ENCODE data around the gene SLC2A9. TPM values are rescaled to one million over a fixed set of nuclear protein-coding genes. Genes with fewer than 3 reads are reported as not detected.

SLC2A9 gene
- total RNA-seq, 1 donor from 2014 or later: 0.72 TPM

GRCh38 chr4:9820343-9820742 lies 201.0 kb downstream of the SLC2A9 start:
- Mint-ChIP-seq H3K4me1 (ENCODE audit: low read depth) (no peaks in the 10 kb centered on the region), H3K27me3 (ENCODE audit: low read depth) (peaks cover 5% of the 10 kb centered on the region), H3K36me3 (ENCODE audit: low read depth) (no peaks in the 10 kb centered on the region), H3K9me3 (ENCODE audit: low read depth) (peaks cover 11% of the 10 kb centered on the region), H3K4me3 (ENCODE audit: unreplicated experiment) (no peak overlapping the region), H3K27ac (ENCODE audit: unreplicated experiment) (no peak overlapping the region)
- no peak for DNase-seq (ENCODE audit: low spot score)
- TF ChIP-seq, protein P1, sequence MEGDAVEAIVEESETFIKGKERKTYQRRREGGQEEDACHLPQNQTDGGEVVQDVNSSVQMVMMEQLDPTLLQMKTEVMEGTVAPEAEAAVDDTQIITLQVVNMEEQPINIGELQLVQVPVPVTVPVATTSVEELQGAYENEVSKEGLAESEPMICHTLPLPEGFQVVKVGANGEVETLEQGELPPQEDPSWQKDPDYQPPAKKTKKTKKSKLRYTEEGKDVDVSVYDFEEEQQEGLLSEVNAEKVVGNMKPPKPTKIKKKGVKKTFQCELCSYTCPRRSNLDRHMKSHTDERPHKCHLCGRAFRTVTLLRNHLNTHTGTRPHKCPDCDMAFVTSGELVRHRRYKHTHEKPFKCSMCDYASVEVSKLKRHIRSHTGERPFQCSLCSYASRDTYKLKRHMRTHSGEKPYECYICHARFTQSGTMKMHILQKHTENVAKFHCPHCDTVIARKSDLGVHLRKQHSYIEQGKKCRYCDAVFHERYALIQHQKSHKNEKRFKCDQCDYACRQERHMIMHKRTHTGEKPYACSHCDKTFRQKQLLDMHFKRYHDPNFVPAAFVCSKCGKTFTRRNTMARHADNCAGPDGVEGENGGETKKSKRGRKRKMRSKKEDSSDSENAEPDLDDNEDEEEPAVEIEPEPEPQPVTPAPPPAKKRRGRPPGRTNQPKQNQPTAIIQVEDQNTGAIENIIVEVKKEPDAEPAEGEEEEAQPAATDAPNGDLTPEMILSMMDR (IDR thresholded peaks at IDR 0.05): no peak

- H3K9me3 Mint-ChIP-seq (ENCODE audit: low read depth): peaks cover 11% of the 10 kb centered on the region
These were observed 205.0 kb downstream of the SLC2A9 start for GRCh38 chr4:9816285-9816684.

GRCh38 chr4:9812501-9813340 lies 208.6 kb downstream of the SLC2A9 start:
- no peaks in the 10 kb centered on the region for H3K4me1 Mint-ChIP-seq (ENCODE audit: low read depth)
- no peak overlapping the region for H3K4me3 Mint-ChIP-seq (ENCODE audit: unreplicated experiment)
- TF ChIP-seq, protein P1 (IDR thresholded peaks at IDR 0.05): no peak
- DNase-seq (ENCODE audit: low spot score): no peak
- peaks cover 3% of the 10 kb centered on the region for H3K9me3 Mint-ChIP-seq (ENCODE audit: low read depth)
- no peak overlapping the region for H3K27ac Mint-ChIP-seq (ENCODE audit: unreplicated experiment)
- H3K27me3 Mint-ChIP-seq (ENCODE audit: low read depth): no peaks in the 10 kb centered on the region
- H3K36me3 Mint-ChIP-seq (ENCODE audit: low read depth): no peaks in the 10 kb centered on the region

More at GRCh38 chr4:9816285-9816684, 205.0 kb downstream of the SLC2A9 start:
- Mint-ChIP-seq H3K27ac (ENCODE audit: unreplicated experiment) (no peak overlapping the region), H3K4me3 (ENCODE audit: unreplicated experiment) (no peak overlapping the region), H3K4me1 (ENCODE audit: low read depth) (no peaks in the 10 kb centered on the region), H3K36me3 (ENCODE audit: low read depth) (no peaks in the 10 kb centered on the region), H3K27me3 (ENCODE audit: low read depth) (peaks cover 1% of the 10 kb centered on the region)
- TF ChIP-seq, protein P1 (IDR thresholded peaks at IDR 0.05): no peak
- no peak for DNase-seq (ENCODE audit: low spot score)

GRCh38 chr4:9811806-9812205 lies 209.5 kb downstream of the SLC2A9 start:
- no peak for DNase-seq (ENCODE audit: low spot score)
- Mint-ChIP-seq H3K27ac (ENCODE audit: unreplicated experiment) (no peak overlapping the region), H3K4me1 (ENCODE audit: low read depth) (no peaks in the 10 kb centered on the region), H3K9me3 (ENCODE audit: low read depth) (no peaks in the 10 kb centered on the region), H3K27me3 (ENCODE audit: low read depth) (peaks cover 5% of the 10 kb centered on the region), H3K36me3 (ENCODE audit: low read depth) (no peaks in the 10 kb centered on the region), H3K4me3 (ENCODE audit: unreplicated experiment) (no peak overlapping the region)
- TF ChIP-seq, protein P1 (IDR thresholded peaks at IDR 0.05): no peak

DNA sequence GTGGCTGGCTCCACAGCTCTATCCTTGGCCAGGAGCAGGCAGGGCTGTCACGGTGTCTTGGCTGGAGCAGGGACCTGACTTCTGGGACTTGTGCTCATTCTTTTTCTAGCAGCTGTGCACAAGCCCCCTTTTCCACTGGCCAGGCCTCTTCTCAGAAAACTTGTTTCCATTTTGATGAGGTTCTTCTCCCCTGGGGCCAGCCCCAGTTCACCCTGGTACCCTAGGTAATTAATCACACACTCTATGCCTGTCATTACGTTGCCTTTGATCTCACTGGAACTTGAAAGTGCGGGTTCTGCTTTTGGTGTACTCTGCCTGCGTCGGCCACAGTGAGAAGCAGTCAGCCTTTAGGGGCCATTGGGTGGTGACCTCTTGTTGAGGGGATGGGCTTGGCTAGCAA lies 213.2 kb downstream of the SLC2A9 start:
- Mint-ChIP-seq H3K27ac (ENCODE audit: unreplicated experiment) (no peak overlapping the region), H3K4me3 (ENCODE audit: unreplicated experiment) (no peak overlapping the region), H3K27me3 (ENCODE audit: low read depth) (peaks cover 6% of the 10 kb centered on the region), H3K4me1 (ENCODE audit: low read depth) (no peaks in the 10 kb centered on the region), H3K9me3 (ENCODE audit: low read depth) (no peaks in the 10 kb centered on the region), H3K36me3 (ENCODE audit: low read depth) (no peaks in the 10 kb centered on the region)
- DNase-seq (ENCODE audit: low spot score): no peak
- TF ChIP-seq, protein P1 (IDR thresholded peaks at IDR 0.05): no peak
